ENCODE results near the gene MPRIP.

MPRIP gene

DNA sequence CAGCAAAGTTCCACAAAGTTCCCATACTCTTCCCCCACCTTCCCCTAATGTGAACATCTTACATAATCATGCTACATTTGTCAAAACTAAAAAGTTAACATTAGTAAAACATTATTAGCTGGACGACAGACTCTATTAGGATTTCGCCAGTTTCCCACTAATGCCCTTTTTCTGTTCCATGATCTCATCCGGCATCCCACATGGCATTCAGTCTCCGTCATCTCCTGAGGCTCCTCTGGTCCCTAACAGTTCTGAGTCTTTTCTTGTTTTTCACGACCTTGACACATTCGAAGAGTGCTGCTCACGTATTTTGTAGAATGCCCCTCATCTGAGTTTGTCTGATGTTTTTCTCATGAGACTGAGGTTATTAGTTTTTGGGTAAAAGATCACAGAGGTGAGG is 8.8 kb upstream of the MPRIP start:
- Histone ChIP-seq H3K79me2 (ENCODE audit: insufficient read depth, low read length) (no peaks in the 10 kb centered on the region), H3K4me1 (ENCODE audit: insufficient read depth, low read length) (no peaks in the 10 kb centered on the region), H3K27me3 (ENCODE audit: insufficient read depth, low read length, poor library complexity) (no peaks in the 10 kb centered on the region), H4K20me1 (ENCODE audit: insufficient read depth, low read length) (no peaks in the 10 kb centered on the region), H3K4me3 (ENCODE audit: low read depth in 1 of 2, low read length in 2 of 2) (no peak overlapping the region), H3K9me3 (ENCODE audit: insufficient read depth, low read length, severe bottlenecking) (no peaks in the 10 kb centered on the region), H2AFZ (ENCODE audit: low read depth, low read length) (no peak overlapping the region), H3K27ac (ENCODE audit: low read length) (no peak overlapping the region), H3K36me3 (ENCODE audit: insufficient read depth, low read length) (no peaks in the 10 kb centered on the region), H3K9ac (ENCODE audit: low read depth, low read length) (no peak overlapping the region), H3K4me2 (ENCODE audit: insufficient read depth, low read length) (no peak overlapping the region)
- ATAC-seq (ENCODE audit: insufficient read depth, low read depth): no peak
- no peak for DNase-seq
- TF ChIP-seq EZH2 (IDR thresholded peaks at IDR 0.05; ENCODE audit: borderline replicate concordance, low read depth, low read length, severe bottlenecking): no peak
- TF ChIP-seq, protein P1, sequence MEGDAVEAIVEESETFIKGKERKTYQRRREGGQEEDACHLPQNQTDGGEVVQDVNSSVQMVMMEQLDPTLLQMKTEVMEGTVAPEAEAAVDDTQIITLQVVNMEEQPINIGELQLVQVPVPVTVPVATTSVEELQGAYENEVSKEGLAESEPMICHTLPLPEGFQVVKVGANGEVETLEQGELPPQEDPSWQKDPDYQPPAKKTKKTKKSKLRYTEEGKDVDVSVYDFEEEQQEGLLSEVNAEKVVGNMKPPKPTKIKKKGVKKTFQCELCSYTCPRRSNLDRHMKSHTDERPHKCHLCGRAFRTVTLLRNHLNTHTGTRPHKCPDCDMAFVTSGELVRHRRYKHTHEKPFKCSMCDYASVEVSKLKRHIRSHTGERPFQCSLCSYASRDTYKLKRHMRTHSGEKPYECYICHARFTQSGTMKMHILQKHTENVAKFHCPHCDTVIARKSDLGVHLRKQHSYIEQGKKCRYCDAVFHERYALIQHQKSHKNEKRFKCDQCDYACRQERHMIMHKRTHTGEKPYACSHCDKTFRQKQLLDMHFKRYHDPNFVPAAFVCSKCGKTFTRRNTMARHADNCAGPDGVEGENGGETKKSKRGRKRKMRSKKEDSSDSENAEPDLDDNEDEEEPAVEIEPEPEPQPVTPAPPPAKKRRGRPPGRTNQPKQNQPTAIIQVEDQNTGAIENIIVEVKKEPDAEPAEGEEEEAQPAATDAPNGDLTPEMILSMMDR (IDR thresholded peaks at IDR 0.05; ENCODE audit: borderline replicate concordance, extremely low read depth, low read length, poor library complexity, severe bottlenecking): no peak

DNA sequence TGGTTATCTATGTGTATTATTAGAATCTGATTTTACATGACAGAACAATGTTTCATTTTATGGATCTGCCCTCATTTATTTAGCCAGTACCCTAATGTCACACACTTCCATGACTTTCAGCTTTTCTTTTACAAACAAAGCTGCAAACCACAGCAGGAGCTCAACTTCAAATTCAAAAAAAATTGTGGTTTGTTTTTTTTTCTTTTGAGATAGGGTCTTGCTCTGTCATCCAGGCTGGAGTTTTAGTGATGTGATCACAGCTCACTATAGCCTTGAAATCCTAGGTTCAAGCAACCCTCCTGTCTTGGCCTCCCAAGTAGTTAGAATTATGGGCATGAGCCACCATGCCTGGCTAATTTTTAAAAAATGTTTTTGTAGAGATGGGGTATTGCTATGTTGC is 8.2 kb upstream of the MPRIP start:
- Histone ChIP-seq H3K27me3 (ENCODE audit: insufficient read depth, low read length, poor library complexity) (no peaks in the 10 kb centered on the region), H3K36me3 (ENCODE audit: insufficient read depth, low read length) (no peaks in the 10 kb centered on the region), H3K9ac (ENCODE audit: low read depth, low read length) (no peak overlapping the region), H3K4me1 (ENCODE audit: insufficient read depth, low read length) (no peaks in the 10 kb centered on the region), H2AFZ (ENCODE audit: low read depth, low read length) (no peak overlapping the region), H3K27ac (ENCODE audit: low read length) (no peak overlapping the region), H3K9me3 (ENCODE audit: insufficient read depth, low read length, severe bottlenecking) (no peaks in the 10 kb centered on the region), H4K20me1 (ENCODE audit: insufficient read depth, low read length) (no peaks in the 10 kb centered on the region), H3K4me3 (ENCODE audit: low read depth in 1 of 2, low read length in 2 of 2) (no peak overlapping the region), H3K79me2 (ENCODE audit: insufficient read depth, low read length) (no peaks in the 10 kb centered on the region), H3K4me2 (ENCODE audit: insufficient read depth, low read length) (no peak overlapping the region)
- no peak for DNase-seq
- peak; percentile 60 for ATAC-seq (ENCODE audit: insufficient read depth, low read depth)
- TF ChIP-seq, protein P1 (IDR thresholded peaks at IDR 0.05; ENCODE audit: borderline replicate concordance, extremely low read depth, low read length, poor library complexity, severe bottlenecking): no peak
- TF ChIP-seq EZH2 (IDR thresholded peaks at IDR 0.05; ENCODE audit: borderline replicate concordance, low read depth, low read length, severe bottlenecking): no peak

DNA sequence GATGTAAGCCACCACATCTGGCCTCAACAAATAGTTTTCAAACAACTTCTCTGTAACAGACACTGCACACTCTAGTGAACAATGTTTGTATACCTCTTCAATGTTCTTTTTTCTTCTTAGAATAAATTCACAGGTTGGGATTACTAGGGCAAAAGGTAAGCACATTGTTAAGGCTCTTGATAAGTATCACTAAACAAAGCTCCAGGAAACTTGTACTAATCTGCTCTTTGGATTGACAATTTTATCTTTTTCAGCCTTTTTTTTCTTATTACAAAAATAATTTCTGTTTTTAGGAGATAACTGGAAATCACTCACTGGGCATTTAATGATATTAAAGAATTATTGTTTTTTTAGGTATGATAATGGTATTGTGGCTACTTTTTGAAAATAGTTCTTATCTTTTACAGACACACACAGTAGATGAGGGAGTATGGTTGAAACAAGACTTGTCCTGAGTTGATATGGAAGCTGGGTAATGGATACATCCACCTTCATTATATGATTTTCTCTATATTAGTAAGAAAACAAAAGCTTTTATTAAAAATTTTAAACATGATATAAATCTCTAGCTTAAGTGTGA is 7.7 kb upstream of the MPRIP start:
- no peaks in the 10 kb centered on the region for H3K4me1 ChIP-seq (ENCODE audit: insufficient read depth, low read length)
- no peak for DNase-seq
- H3K9ac ChIP-seq (ENCODE audit: low read depth, low read length): no peak overlapping the region
- H3K9me3 ChIP-seq (ENCODE audit: insufficient read depth, low read length, severe bottlenecking): no peaks in the 10 kb centered on the region
- no peaks in the 10 kb centered on the region for H3K79me2 ChIP-seq (ENCODE audit: insufficient read depth, low read length)
- H3K27me3 ChIP-seq (ENCODE audit: insufficient read depth, low read length, poor library complexity): no peaks in the 10 kb centered on the region
- no peak for ATAC-seq (ENCODE audit: insufficient read depth, low read depth)
- no peak for TF ChIP-seq EZH2 (IDR thresholded peaks at IDR 0.05; ENCODE audit: borderline replicate concordance, low read depth, low read length, severe bottlenecking)
- TF ChIP-seq, protein P1 (IDR thresholded peaks at IDR 0.05; ENCODE audit: borderline replicate concordance, extremely low read depth, low read length, poor library complexity, severe bottlenecking): no peak
- no peaks in the 10 kb centered on the region for H4K20me1 ChIP-seq (ENCODE audit: insufficient read depth, low read length)
- no peak overlapping the region for H3K4me2 ChIP-seq (ENCODE audit: insufficient read depth, low read length)
- H3K27ac ChIP-seq (ENCODE audit: low read length): no peak overlapping the region
- no peak overlapping the region for H2AFZ ChIP-seq (ENCODE audit: low read depth, low read length)
- no peaks in the 10 kb centered on the region for H3K36me3 ChIP-seq (ENCODE audit: insufficient read depth, low read length)
- H3K4me3 ChIP-seq (ENCODE audit: low read depth in 1 of 2, low read length in 2 of 2): no peak overlapping the region

DNA sequence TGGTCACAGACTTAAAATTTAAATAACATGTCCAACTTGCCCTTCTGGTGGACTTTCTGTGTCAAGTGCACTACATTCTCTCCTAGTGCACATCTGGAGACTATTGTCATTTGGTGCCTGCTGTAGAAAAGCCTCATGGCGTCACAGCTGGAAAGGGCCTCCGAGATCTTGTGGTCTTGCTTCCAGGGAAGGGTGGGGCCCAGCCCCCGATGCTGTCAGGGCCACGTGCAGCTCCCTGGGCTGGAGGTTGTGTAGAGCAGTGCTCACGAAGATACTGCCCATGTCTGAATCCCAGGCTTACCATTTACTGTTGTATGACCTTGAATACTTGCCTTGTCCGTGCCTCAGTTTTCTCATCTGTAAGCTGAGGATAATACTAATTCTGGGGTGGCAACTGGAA is 6.8 kb upstream of the MPRIP start:
- ATAC-seq (ENCODE audit: insufficient read depth, low read depth): no peak
- Histone ChIP-seq H3K4me1 (ENCODE audit: insufficient read depth, low read length) (no peaks in the 10 kb centered on the region), H3K4me3 (ENCODE audit: low read depth in 1 of 2, low read length in 2 of 2) (no peak overlapping the region), H3K27me3 (ENCODE audit: insufficient read depth, low read length, poor library complexity) (no peaks in the 10 kb centered on the region), H3K79me2 (ENCODE audit: insufficient read depth, low read length) (no peaks in the 10 kb centered on the region), H4K20me1 (ENCODE audit: insufficient read depth, low read length) (no peaks in the 10 kb centered on the region), H3K4me2 (ENCODE audit: insufficient read depth, low read length) (no peak overlapping the region), H3K9ac (ENCODE audit: low read depth, low read length) (no peak overlapping the region), H3K9me3 (ENCODE audit: insufficient read depth, low read length, severe bottlenecking) (no peaks in the 10 kb centered on the region), H3K36me3 (ENCODE audit: insufficient read depth, low read length) (no peaks in the 10 kb centered on the region), H2AFZ (ENCODE audit: low read depth, low read length) (no peak overlapping the region), H3K27ac (ENCODE audit: low read length) (no peak overlapping the region)
- no peak for DNase-seq
- TF ChIP-seq EZH2 (IDR thresholded peaks at IDR 0.05; ENCODE audit: borderline replicate concordance, low read depth, low read length, severe bottlenecking): no peak
- TF ChIP-seq, protein P1 (IDR thresholded peaks at IDR 0.05; ENCODE audit: borderline replicate concordance, extremely low read depth, low read length, poor library complexity, severe bottlenecking): no peak

Measured in DND-41 (cell line).